Bone marrow (tissue), 2 donors: ENCODE data around the gene CNGA1.

Experiments used
- DNase-seq, 2 donors: peaks; one replicate each; lab custom pipeline; 2025; lab: John Stamatoyannopoulos, UW

The CNGA1 gene

DNA sequence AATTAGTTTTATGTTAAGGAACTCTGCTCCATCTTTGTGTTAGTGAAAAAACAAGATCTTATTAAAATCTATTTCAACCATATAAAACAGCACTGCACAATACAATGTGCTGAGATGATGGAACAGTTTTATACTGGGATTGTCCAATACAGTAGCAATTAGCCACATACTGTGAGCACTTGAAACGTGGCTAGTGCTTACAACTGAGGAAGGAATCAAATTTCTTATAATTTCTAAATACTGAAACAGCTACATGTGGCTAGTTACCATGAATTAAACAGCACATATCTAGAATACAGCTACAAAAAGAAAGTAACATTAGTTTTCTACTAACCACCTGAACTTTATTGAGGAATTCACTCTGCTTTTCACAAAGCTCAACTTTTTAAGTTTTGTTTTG is 116.8 kb downstream of the CNGA1 start:
- DNase-seq, result no peak

DNA sequence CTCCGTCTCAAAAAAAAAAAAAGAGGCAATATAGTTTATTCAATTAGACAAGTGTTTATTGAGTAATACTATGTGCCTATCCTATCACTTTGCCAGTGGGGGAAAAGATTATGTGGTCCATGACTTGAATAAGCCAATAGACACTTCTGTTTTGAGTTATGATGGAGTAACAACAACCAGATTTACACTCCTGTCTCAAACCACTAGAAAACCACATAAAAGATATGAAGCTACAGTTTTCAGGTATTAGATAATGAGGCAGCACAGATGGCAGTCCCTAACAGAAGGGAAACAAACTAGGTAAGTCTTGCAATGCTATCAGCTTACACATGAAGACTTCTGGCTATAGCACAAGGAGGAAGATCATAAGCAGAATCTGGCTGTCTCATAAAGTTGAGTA is 124.6 kb downstream of the CNGA1 start:
- DNase-seq, result no peak
